Measurements from ENCODE around the gene SLC22A8.

DNA sequence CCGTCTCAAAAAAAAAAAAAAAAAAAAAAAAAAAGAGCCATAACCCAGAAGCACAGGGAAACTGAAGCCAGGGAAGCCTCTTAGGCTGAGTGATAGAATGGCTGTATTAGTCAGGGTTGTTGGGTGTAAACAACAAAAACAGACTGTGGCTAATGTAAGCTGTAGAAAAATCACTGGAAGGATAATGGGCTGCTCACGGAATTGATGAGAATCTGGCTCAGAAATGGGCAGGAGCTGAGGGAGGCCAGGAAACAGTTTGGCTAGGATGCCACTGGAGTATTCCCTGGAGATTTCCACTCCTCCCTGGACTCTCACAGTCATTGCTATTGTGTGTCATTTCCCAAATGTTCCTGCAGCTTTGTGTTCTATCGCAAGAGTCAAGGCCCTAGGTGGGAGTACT lies 53.2 kb downstream of the SLC22A8 start:
- TF ChIP-seq, protein P1, sequence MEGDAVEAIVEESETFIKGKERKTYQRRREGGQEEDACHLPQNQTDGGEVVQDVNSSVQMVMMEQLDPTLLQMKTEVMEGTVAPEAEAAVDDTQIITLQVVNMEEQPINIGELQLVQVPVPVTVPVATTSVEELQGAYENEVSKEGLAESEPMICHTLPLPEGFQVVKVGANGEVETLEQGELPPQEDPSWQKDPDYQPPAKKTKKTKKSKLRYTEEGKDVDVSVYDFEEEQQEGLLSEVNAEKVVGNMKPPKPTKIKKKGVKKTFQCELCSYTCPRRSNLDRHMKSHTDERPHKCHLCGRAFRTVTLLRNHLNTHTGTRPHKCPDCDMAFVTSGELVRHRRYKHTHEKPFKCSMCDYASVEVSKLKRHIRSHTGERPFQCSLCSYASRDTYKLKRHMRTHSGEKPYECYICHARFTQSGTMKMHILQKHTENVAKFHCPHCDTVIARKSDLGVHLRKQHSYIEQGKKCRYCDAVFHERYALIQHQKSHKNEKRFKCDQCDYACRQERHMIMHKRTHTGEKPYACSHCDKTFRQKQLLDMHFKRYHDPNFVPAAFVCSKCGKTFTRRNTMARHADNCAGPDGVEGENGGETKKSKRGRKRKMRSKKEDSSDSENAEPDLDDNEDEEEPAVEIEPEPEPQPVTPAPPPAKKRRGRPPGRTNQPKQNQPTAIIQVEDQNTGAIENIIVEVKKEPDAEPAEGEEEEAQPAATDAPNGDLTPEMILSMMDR (IDR thresholded peaks at IDR 0.05): no peak
- no peak for TF ChIP-seq POLR2A (IDR thresholded peaks at IDR 0.05)
- TF ChIP-seq POLR2AphosphoS5 (IDR thresholded peaks at IDR 0.05; ENCODE audit: insufficient read depth in 1 of 2, low read depth in 1 of 2): no peak

Data from vagina (tissue), 2 donors.